ENCODE data around the gene MYO1F.

GRCh38 chr19:8544168-8544567 lies 33.1 kb downstream of the MYO1F start:
- TF ChIP-seq CTCF (conservative IDR thresholded peaks at IDR 0.05) = no peak
- no peak for TF ChIP-seq ZFX (IDR thresholded peaks at IDR 0.05)

Measured in C4-2B (cell line).